AG09309 (cell line): ENCODE measurements around the gene MFSD1.
A peak's percentile ranks its signal among the peaks of the same experiment; 100 is the strongest.

Source experiments
- DNase-seq: peaks from one replicate; pipeline ENCODE4 v3.0.0-alpha.2; 2010; ENCODE audit warnings: low read depth
- H3K4me3 ChIP-seq: 2 replicates; pipeline ENCODE4 v1.5.1; 2011; ENCODE audit warnings: mild to moderate bottlenecking, low read depth, low read length, moderate library complexity; ENCODE audit not compliant: control insufficient read depth
- TF ChIP-seq, protein P1 (sequence below): IDR thresholded peaks from 2 replicates; pipeline ENCODE4 v1.5.1; 2011; ENCODE audit warnings: mild to moderate bottlenecking, low read depth, low read length, inconsistent platforms; ENCODE audit not compliant: insufficient read depth, control insufficient read depth; ENCODE audit errors: missing control alignments

The MFSD1 gene, protein sequence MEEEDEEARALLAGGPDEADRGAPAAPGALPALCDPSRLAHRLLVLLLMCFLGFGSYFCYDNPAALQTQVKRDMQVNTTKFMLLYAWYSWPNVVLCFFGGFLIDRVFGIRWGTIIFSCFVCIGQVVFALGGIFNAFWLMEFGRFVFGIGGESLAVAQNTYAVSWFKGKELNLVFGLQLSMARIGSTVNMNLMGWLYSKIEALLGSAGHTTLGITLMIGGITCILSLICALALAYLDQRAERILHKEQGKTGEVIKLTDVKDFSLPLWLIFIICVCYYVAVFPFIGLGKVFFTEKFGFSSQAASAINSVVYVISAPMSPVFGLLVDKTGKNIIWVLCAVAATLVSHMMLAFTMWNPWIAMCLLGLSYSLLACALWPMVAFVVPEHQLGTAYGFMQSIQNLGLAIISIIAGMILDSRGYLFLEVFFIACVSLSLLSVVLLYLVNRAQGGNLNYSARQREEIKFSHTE

DNA sequence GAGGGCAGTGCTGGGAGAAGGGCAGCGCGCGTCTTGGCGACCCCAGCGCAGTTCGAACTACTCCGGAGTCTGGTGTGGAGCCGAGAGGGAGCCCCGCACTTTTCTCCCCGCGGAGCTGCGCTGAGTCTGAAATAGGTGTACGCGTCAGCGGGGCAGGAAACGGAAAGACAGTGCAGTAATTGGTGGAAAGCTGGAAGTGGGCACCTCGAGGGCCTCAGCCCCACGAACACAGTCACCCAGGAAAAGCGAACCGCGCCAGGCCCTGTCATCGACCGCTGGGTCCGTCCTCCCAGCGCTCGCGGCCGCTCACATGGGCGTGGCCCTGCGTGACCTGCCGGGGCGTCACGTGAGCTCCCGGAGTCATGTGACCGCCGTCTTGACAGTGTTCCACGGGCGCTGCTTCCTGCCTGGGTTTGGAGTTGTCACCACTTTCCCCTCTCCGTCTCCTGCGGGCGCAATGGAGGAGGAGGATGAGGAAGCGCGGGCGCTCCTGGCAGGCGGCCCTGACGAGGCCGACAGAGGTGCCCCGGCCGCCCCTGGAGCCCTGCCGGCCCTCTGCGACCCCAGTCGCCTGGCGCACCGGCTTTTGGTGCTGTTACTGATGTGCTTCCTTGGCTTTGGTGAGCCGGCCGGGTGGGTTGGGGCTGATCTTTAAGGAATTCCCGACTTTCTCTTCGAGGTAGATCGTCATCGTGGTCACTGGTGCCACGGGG lies at the start of gene MFSD1:
Gene MFSD1 (plus strand): TSS at position 359 of the 713 bp plus-strand sequence. CDS start 99 bp downstream, at position 458.
- peak within 1 kb of the TSS; percentile 77 for H3K4me3 ChIP-seq
- peak; percentile 70 for DNase-seq
- TF ChIP-seq, protein P1, sequence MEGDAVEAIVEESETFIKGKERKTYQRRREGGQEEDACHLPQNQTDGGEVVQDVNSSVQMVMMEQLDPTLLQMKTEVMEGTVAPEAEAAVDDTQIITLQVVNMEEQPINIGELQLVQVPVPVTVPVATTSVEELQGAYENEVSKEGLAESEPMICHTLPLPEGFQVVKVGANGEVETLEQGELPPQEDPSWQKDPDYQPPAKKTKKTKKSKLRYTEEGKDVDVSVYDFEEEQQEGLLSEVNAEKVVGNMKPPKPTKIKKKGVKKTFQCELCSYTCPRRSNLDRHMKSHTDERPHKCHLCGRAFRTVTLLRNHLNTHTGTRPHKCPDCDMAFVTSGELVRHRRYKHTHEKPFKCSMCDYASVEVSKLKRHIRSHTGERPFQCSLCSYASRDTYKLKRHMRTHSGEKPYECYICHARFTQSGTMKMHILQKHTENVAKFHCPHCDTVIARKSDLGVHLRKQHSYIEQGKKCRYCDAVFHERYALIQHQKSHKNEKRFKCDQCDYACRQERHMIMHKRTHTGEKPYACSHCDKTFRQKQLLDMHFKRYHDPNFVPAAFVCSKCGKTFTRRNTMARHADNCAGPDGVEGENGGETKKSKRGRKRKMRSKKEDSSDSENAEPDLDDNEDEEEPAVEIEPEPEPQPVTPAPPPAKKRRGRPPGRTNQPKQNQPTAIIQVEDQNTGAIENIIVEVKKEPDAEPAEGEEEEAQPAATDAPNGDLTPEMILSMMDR = no peak

DNA sequence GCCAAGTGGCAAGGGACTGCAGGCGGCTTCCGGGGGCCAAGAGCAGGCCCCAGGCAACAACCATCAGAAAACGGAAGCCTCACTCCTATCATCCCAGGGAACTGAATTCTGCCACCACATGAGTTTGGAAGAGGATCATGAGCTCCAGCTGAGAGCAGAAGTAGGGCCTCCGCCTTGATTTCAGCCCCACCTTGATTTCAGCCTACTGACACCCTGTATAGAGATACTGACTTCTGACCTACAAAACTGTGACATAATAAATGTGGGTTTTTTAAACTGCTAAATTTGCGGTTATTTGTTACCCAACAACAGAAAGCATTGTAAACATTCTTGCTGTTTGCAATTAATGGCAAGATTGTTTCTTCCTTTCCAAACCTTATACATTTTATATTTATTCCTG lies 48.0 kb upstream of the MFSD1 start:
- no peak overlapping the region for H3K4me3 ChIP-seq
- TF ChIP-seq, protein P1 = no peak
- no peak for DNase-seq

DNA sequence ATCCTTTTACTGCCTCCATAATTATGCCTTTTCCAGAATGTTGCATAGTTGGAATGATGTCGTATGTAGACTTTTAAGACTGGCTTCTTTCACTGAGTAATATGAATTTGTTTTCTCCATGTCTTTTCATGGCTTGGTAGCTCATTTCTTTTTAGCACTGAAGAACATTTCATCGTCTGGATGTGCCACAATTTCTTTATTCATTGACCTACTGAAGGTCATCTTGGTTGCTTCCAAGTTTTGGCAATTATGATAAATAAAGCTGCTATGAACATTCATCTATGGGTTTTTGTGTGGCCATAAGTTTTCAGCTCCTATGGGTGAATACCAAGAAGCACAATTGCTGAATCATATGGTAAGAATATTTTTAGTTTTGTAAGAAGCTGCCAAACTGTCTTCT lies 46.4 kb upstream of the MFSD1 start:
- DNase-seq = no peak
- TF ChIP-seq, protein P1 = no peak
- no peak overlapping the region for H3K4me3 ChIP-seq

- no peak overlapping the region for H3K4me3 ChIP-seq
- no peak for DNase-seq
- TF ChIP-seq, protein P1 = no peak
Observed at GRCh38 chr3:158761350-158761749, 40.5 kb upstream of the MFSD1 start.

DNA sequence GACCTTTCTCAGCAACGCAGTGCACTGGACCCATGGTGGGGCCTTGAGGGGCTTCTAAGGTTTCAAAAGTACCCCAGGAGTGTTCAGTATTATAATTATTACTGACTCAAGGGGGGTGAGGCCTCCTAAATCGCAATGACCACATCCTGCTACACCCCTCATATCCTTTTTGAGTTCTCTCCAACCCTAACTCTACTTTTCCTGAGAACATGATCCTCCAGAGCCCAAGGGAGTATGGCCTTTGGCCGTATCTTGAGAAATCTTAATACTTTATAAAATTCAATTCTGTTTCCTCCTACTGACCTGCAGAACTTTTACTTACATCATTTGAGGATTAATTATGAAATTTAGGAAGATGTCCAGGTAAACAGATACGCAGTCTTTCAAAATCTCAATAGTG lies 39.2 kb upstream of the MFSD1 start:
- TF ChIP-seq, protein P1 = no peak
- H3K4me3 ChIP-seq = no peak overlapping the region
- DNase-seq = no peak

DNA sequence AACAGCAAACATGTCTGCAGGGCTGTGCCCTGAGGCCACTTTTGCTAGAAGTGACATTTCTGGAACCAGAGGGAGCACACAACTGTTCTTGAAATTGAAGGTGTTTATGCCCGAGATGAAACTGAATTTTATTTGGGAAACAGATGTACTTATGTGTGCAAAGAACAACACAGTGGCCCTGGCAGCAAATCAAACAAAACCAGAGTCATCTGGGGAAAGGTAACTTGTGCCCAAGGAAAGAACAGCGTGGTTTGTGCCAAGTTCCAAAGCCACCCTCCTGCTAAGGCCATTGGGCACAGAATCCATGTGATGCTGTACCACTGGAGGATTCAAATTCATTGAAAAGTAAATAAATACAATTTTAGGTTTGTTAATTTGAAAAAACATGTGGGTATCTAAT lies 38.4 kb upstream of the MFSD1 start:
- TF ChIP-seq, protein P1 = no peak
- no peak overlapping the region for H3K4me3 ChIP-seq
- DNase-seq = no peak
